ENCODE measurements around the gene GALNT5.
"Not testable (repeated sequence)": the region's sequence is repeated elsewhere in the genome, so short reads cannot be mapped to it uniquely, and the experiment has no call there.

Gene GALNT5

DNA sequence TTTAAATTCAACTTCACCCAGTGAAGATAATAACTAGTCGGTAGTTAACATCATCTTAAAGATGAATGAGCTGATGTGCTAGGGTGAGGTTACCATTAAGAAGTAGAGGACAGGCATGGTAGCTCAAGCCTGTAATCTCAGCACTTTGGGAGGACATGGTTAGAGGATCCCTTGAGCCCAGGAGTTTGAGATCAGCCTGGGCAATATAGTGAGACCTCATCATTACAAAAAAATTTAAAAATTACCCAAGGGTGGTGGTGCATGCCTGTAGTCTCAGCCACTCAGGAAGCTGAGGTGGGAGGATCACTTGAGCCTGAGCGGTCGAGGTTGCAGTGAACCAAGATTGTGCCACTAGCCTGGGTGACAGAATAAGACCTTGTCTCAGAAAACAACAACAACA, 4.7 kb downstream of the GALNT5 start:
- Histone ChIP-seq H3K27me3 (ENCODE audit: control insufficient read depth in 1 of 2, insufficient read depth in 2 of 2, low read length in 2 of 2) (no peaks in the 10 kb centered on the region), H3K36me3 (ENCODE audit: control insufficient read depth in 1 of 2, insufficient read depth in 2 of 2, low read length in 2 of 2) (no peaks in the 10 kb centered on the region), H3K9me3 (ENCODE audit: control insufficient read depth in 1 of 2, low read length in 2 of 2) (no peaks in the 10 kb centered on the region), H3K9ac (ENCODE audit: low read depth in 1 of 2, low read length in 2 of 2) (no peak overlapping the region), H3K4me3 (ENCODE audit: low read depth in 1 of 2, low read length in 2 of 2) (no peak overlapping the region), H3K27ac (ENCODE audit: low read depth, low read length) (no peak overlapping the region), H3K4me1 (ENCODE audit: control insufficient read depth in 1 of 2, insufficient read depth in 2 of 2, low read length in 2 of 2) (peaks cover 17 to 24% of the 10 kb centered on the region in 2 donors)

DNA sequence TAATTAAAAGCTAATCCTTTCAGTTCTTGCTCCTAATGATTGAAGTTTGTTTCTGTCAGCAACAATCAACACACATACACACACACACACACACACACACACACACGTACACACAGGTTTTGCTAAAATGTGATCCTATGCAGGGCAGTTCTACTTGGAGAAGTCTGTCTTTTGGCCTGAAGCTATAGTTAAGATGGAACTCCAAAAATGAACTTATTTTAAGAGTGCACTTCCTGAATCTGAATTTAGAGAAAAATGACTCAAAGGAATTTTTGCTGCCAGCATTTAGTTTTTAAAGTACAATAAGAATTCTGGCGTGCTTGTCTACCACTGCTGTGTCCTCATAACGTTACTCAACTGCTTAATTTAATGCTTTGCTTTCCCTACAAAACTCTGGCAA, 6.6 kb downstream of the GALNT5 start:
- no peak overlapping the region for H3K27ac ChIP-seq (ENCODE audit: low read depth, low read length)
- H3K36me3 ChIP-seq (ENCODE audit: control insufficient read depth in 1 of 2, insufficient read depth in 2 of 2, low read length in 2 of 2), result no peaks in the 10 kb centered on the region
- peaks cover 15 to 16% of the 10 kb centered on the region in 2 donors for H3K4me1 ChIP-seq (ENCODE audit: control insufficient read depth in 1 of 2, insufficient read depth in 2 of 2, low read length in 2 of 2)
- no peaks in the 10 kb centered on the region for H3K9me3 ChIP-seq (ENCODE audit: control insufficient read depth in 1 of 2, low read length in 2 of 2)
- H3K27me3 ChIP-seq (ENCODE audit: control insufficient read depth in 1 of 2, insufficient read depth in 2 of 2, low read length in 2 of 2), result no peaks in the 10 kb centered on the region
- H3K4me3 ChIP-seq (ENCODE audit: low read depth in 1 of 2, low read length in 2 of 2), result no peak overlapping the region
- H3K9ac ChIP-seq (ENCODE audit: low read depth in 1 of 2, low read length in 2 of 2), result no peak overlapping the region

DNA sequence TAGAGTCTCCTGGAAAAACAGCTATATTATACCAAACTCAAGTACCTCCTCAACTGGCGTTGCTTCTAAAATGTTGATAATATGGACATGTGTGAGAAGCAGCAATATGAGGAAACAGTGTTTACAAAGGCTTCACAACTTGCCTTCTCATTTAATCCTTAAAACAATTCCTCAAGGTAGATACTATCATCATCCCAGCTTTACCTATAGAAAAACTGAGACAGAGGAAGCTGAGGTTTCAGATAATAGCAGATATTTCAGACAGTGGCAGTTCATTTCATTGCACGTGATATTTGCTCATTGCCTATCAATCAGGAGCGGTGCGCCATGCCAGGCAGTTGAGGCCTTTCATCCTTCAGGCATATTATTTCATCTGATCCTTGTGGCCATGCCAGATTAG, 8.3 kb downstream of the GALNT5 start:
- H3K9ac ChIP-seq (ENCODE audit: low read depth in 1 of 2, low read length in 2 of 2), result no peak overlapping the region
- H3K4me1 ChIP-seq (ENCODE audit: control insufficient read depth in 1 of 2, insufficient read depth in 2 of 2, low read length in 2 of 2), result peaks cover 6 to 7% of the 10 kb centered on the region in 2 donors
- no peaks in the 10 kb centered on the region for H3K27me3 ChIP-seq (ENCODE audit: control insufficient read depth in 1 of 2, insufficient read depth in 2 of 2, low read length in 2 of 2)
- no peak overlapping the region for H3K27ac ChIP-seq (ENCODE audit: low read depth, low read length)
- no peaks in the 10 kb centered on the region for H3K9me3 ChIP-seq (ENCODE audit: control insufficient read depth in 1 of 2, low read length in 2 of 2)
- H3K4me3 ChIP-seq (ENCODE audit: low read depth in 1 of 2, low read length in 2 of 2), result no peak overlapping the region
- H3K36me3 ChIP-seq (ENCODE audit: control insufficient read depth in 1 of 2, insufficient read depth in 2 of 2, low read length in 2 of 2), result no peaks in the 10 kb centered on the region

DNA sequence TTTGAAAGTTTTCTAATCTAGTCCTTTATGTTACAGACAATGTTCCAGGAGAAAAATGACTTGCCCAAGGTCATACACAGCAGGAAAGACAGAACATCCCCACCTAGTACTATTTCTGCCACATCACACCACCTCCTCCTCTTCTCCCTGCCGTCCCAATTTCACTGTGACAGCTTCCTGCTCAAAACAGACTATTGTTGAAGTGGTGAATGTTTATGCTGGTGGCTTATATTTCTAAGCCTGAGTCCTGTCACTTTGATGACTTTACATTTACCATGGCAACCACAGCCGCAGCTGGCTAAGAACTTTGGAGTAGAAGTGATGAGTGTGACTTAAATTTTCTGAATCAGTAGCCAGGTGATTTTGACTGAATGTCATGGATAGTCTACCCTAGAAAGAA, 10.0 kb downstream of the GALNT5 start:
- Histone ChIP-seq H3K36me3 (ENCODE audit: control insufficient read depth in 1 of 2, insufficient read depth in 2 of 2, low read length in 2 of 2) (no peaks in the 10 kb centered on the region), H3K4me1 (ENCODE audit: control insufficient read depth in 1 of 2, insufficient read depth in 2 of 2, low read length in 2 of 2) (no peaks in the 10 kb centered on the region), H3K27ac (ENCODE audit: low read depth, low read length) (no peak overlapping the region), H3K9ac (ENCODE audit: low read depth in 1 of 2, low read length in 2 of 2) (no peak overlapping the region), H3K9me3 (ENCODE audit: control insufficient read depth in 1 of 2, low read length in 2 of 2) (no peaks in the 10 kb centered on the region), H3K27me3 (ENCODE audit: control insufficient read depth in 1 of 2, insufficient read depth in 2 of 2, low read length in 2 of 2) (no peaks in the 10 kb centered on the region), H3K4me3 (ENCODE audit: low read depth in 1 of 2, low read length in 2 of 2) (no peak overlapping the region)

DNA sequence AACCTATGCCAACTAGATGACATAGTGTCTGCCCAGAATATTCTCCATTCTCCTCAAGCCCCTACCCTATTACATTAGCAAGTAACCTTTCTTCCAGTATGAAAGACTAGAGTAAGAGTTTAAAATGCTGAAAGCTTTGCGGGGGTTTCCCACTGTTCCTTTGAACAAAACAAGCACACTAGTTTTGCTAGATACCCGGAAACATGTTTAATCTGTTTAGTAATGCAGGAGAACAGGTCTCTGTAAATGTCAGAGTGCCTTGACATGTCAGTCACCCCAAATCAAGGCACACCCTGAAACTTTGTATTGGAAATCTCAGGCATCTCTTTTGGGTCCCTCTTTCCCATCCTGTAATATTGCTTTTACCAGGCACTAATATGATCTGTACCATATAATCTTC, 11.6 kb downstream of the GALNT5 start:
- no peak overlapping the region for H3K27ac ChIP-seq (ENCODE audit: low read depth, low read length)
- no peak overlapping the region for H3K9ac ChIP-seq (ENCODE audit: low read depth in 1 of 2, low read length in 2 of 2)
- H3K9me3 ChIP-seq (ENCODE audit: control insufficient read depth in 1 of 2, low read length in 2 of 2), result no peaks in the 10 kb centered on the region
- no peaks in the 10 kb centered on the region for H3K4me1 ChIP-seq (ENCODE audit: control insufficient read depth in 1 of 2, insufficient read depth in 2 of 2, low read length in 2 of 2)
- H3K4me3 ChIP-seq (ENCODE audit: low read depth in 1 of 2, low read length in 2 of 2), result no peak overlapping the region
- no peaks in the 10 kb centered on the region for H3K36me3 ChIP-seq (ENCODE audit: control insufficient read depth in 1 of 2, insufficient read depth in 2 of 2, low read length in 2 of 2)
- no peaks in the 10 kb centered on the region for H3K27me3 ChIP-seq (ENCODE audit: control insufficient read depth in 1 of 2, insufficient read depth in 2 of 2, low read length in 2 of 2)

DNA sequence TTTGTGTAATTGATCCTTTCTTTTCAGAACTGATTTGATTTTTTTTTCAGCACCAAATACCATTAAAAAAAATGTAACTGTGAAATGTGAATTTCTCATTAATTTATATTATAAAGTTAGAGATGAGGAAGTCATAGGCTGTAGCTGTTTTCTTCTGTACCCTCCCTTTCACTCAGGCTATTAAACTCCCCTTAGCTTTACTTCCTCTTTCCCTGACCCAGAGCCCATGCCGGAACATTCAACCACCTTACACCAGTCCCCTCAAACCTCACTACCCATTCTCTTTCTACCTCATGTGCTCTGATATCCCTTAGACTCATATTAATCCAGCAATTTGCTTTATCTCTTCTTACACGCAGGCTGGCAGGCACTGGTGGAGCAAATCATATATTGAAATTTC, 12.4 kb downstream of the GALNT5 start:
- Histone ChIP-seq H3K27ac (ENCODE audit: low read depth, low read length) (no peak overlapping the region), H3K9me3 (ENCODE audit: control insufficient read depth in 1 of 2, low read length in 2 of 2) (no peaks in the 10 kb centered on the region), H3K9ac (ENCODE audit: low read depth in 1 of 2, low read length in 2 of 2) (no peak overlapping the region), H3K36me3 (ENCODE audit: control insufficient read depth in 1 of 2, insufficient read depth in 2 of 2, low read length in 2 of 2) (no peaks in the 10 kb centered on the region), H3K27me3 (ENCODE audit: control insufficient read depth in 1 of 2, insufficient read depth in 2 of 2, low read length in 2 of 2) (no peaks in the 10 kb centered on the region), H3K4me1 (ENCODE audit: control insufficient read depth in 1 of 2, insufficient read depth in 2 of 2, low read length in 2 of 2) (no peaks in the 10 kb centered on the region), H3K4me3 (ENCODE audit: low read depth in 1 of 2, low read length in 2 of 2) (no peak overlapping the region)

DNA sequence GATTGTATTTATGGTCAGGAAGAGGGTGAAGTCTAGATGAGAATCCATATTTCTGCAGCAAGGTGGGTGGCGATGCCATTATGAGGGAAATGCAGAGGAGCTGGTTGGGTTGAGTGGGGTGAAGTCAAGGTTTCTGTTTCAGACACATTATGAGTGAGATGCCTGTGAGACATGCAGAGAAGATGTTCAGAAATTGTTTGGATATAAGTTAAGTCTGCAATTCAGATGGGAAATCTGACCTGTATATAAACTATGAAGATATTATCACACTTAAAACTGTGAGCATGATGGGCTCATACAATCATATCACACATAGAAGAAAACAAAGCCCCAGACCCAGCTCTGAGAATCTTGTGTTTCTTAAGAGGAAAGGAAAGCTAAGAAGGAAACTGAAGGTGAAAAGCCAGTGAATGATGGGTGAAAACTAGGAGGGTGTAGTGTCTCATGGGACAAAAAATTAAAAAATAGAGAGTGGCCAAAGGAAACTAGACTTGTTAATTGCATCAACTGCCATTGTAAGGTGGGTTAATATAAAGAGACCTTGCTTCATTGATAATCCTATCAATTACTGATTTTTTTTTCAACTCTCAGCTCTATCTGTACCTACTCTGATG, 14.2 kb downstream of the GALNT5 start:
- Histone ChIP-seq H3K27me3 (ENCODE audit: control insufficient read depth in 1 of 2, insufficient read depth in 2 of 2, low read length in 2 of 2) (no peaks in the 10 kb centered on the region), H3K9ac (ENCODE audit: low read depth in 1 of 2, low read length in 2 of 2) (no peak overlapping the region), H3K36me3 (ENCODE audit: control insufficient read depth in 1 of 2, insufficient read depth in 2 of 2, low read length in 2 of 2) (no peaks in the 10 kb centered on the region), H3K4me3 (ENCODE audit: low read depth in 1 of 2, low read length in 2 of 2) (no peak overlapping the region), H3K4me1 (ENCODE audit: control insufficient read depth in 1 of 2, insufficient read depth in 2 of 2, low read length in 2 of 2) (no peaks in the 10 kb centered on the region), H3K9me3 (ENCODE audit: control insufficient read depth in 1 of 2, low read length in 2 of 2) (no peaks in the 10 kb centered on the region), H3K27ac (ENCODE audit: low read depth, low read length) (no peak overlapping the region)

DNA sequence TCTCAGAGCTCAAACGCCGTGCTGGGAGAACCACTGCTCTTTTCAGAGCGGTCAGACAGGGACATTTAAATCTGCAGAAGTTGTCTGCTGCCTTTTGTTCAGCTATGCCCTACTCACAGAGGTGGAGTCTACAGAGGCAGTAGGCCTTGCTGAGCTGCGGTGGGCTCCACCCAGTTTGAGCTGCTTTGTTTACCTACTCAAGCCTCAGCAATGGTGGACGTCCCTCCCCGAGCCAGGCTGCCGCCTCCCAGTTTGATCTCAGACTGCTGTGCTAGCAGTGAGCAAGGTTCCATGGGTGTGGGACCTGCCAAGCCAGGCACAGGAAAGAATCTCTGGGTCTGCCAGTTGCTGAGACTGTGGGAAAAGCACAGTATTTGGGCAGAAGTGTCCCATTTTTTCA, 21.8 kb downstream of the GALNT5 start:
- H3K27ac ChIP-seq (ENCODE audit: low read depth, low read length); H3K4me3 ChIP-seq (ENCODE audit: low read depth in 1 of 2, low read length in 2 of 2); H3K4me1 ChIP-seq (ENCODE audit: control insufficient read depth in 1 of 2, insufficient read depth in 2 of 2, low read length in 2 of 2); H3K27me3 ChIP-seq (ENCODE audit: control insufficient read depth in 1 of 2, insufficient read depth in 2 of 2, low read length in 2 of 2); H3K36me3 ChIP-seq (ENCODE audit: control insufficient read depth in 1 of 2, insufficient read depth in 2 of 2, low read length in 2 of 2); H3K9ac ChIP-seq (ENCODE audit: low read depth in 1 of 2, low read length in 2 of 2); H3K9me3 ChIP-seq (ENCODE audit: control insufficient read depth in 1 of 2, low read length in 2 of 2): not testable (repeated sequence)

DNA sequence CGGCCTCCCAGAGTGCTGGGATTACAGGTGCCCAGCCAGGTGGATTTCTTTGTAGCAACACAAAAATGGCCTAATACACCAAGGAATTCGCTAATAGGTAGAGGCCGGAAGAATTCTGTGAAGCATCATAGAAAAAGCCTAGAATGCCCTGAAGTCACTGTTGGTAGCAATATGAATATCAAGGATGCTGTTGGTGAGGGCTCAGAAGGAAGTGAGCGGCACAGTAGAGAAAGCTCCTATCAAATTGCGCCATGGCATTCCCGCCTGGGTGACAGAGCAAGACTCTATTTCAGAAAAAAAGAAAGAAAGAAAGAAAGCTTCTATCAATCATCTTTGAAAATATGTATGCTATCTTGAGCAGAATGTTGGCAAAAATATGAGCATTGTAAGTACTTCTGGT, 23.8 kb downstream of the GALNT5 start:
- Histone ChIP-seq H3K4me3 (ENCODE audit: low read depth in 1 of 2, low read length in 2 of 2) (no peak overlapping the region), H3K9ac (ENCODE audit: low read depth in 1 of 2, low read length in 2 of 2) (no peak overlapping the region), H3K27me3 (ENCODE audit: control insufficient read depth in 1 of 2, insufficient read depth in 2 of 2, low read length in 2 of 2) (no peaks in the 10 kb centered on the region), H3K27ac (ENCODE audit: low read depth, low read length) (no peak overlapping the region), H3K4me1 (ENCODE audit: control insufficient read depth in 1 of 2, insufficient read depth in 2 of 2, low read length in 2 of 2) (peaks cover 0 to 8% of the 10 kb centered on the region in 2 donors), H3K9me3 (ENCODE audit: control insufficient read depth in 1 of 2, low read length in 2 of 2) (peaks cover 0 to 6% of the 10 kb centered on the region in 2 donors), H3K36me3 (ENCODE audit: control insufficient read depth in 1 of 2, insufficient read depth in 2 of 2, low read length in 2 of 2) (no peaks in the 10 kb centered on the region)

DNA sequence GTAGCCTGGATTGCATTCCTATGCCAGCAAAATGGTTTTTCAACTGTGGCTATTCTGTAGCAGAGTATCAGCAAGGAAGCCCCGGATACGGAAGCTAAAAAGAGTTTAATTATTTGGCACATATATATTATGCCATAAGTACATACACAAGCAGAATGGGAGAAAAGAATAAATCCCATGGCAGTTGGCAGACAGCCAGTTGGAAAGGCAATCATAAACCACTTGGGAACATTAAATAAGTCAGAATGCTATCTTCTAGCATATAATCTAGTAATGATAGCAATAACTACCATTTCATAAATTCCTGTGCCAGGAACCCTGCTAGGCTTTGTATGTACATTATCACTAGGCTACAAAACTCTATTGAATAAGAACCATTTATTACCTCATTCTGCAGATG, 26.0 kb downstream of the GALNT5 start:
- peaks cover 0 to 8% of the 10 kb centered on the region in 2 donors for H3K4me1 ChIP-seq (ENCODE audit: control insufficient read depth in 1 of 2, insufficient read depth in 2 of 2, low read length in 2 of 2)
- H3K36me3 ChIP-seq (ENCODE audit: control insufficient read depth in 1 of 2, insufficient read depth in 2 of 2, low read length in 2 of 2), result no peaks in the 10 kb centered on the region
- no peaks in the 10 kb centered on the region for H3K27me3 ChIP-seq (ENCODE audit: control insufficient read depth in 1 of 2, insufficient read depth in 2 of 2, low read length in 2 of 2)
- no peak overlapping the region for H3K9ac ChIP-seq (ENCODE audit: low read depth in 1 of 2, low read length in 2 of 2)
- no peak overlapping the region for H3K27ac ChIP-seq (ENCODE audit: low read depth, low read length)
- H3K9me3 ChIP-seq (ENCODE audit: control insufficient read depth in 1 of 2, low read length in 2 of 2), result peaks cover 0 to 6% of the 10 kb centered on the region in 2 donors
- no peak overlapping the region for H3K4me3 ChIP-seq (ENCODE audit: low read depth in 1 of 2, low read length in 2 of 2)

DNA sequence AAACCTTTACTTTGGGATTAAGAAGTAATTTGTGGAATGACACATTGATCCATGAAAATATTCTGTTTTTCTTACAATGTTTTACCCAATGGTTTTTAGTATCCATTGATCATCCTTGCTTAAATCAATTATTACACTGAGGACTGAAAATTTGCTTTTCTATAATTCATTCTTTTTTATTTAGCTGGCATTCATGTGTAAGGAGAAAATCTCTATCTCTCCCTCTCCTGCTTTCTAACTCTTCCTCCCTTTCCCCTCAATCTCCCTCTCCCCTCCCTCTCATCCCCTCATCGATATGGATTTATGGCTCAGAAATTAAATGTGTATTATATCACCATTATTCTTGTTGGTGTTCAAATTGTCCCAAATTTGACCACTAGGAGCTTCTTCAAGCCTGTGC, 29.7 kb downstream of the GALNT5 start:
- Histone ChIP-seq H3K4me1 (ENCODE audit: control insufficient read depth in 1 of 2, insufficient read depth in 2 of 2, low read length in 2 of 2) (peaks cover 0 to 8% of the 10 kb centered on the region in 2 donors), H3K27me3 (ENCODE audit: control insufficient read depth in 1 of 2, insufficient read depth in 2 of 2, low read length in 2 of 2) (no peaks in the 10 kb centered on the region), H3K27ac (ENCODE audit: low read depth, low read length) (no peak overlapping the region), H3K9ac (ENCODE audit: low read depth in 1 of 2, low read length in 2 of 2) (no peak overlapping the region), H3K9me3 (ENCODE audit: control insufficient read depth in 1 of 2, low read length in 2 of 2) (no peaks in the 10 kb centered on the region), H3K36me3 (ENCODE audit: control insufficient read depth in 1 of 2, insufficient read depth in 2 of 2, low read length in 2 of 2) (no peaks in the 10 kb centered on the region), H3K4me3 (ENCODE audit: low read depth in 1 of 2, low read length in 2 of 2) (no peak overlapping the region)
